Neural cell (in vitro differentiated cells): ENCODE data around the gene ADAMTSL4. TPM values are rescaled to one million over a fixed set of nuclear protein-coding genes. Genes with fewer than 3 reads are reported as not detected.
"Not testable (repeated sequence)": the region's sequence is repeated elsewhere in the genome, so short reads cannot be mapped to it uniquely, and the experiment has no call there.

ENCODE experiments used
- H2AFZ ChIP-seq: fragments of 200-600, 300-800 bp; sonication (generic), shearing (Covaris generic); 2 replicates; pipeline ENCODE4 v1.6.0; 2014; ENCODE audit warnings: low read depth, mild to moderate bottlenecking, antibody characterized with exemption, low read length, moderate library complexity
- H3F3A ChIP-seq: fragments of 200-600 bp; shearing (Covaris generic); 2 replicates; pipeline ENCODE4 v1.6.1; 2016; ENCODE audit warnings: mild to moderate bottlenecking, moderate library complexity, mixed read lengths, antibody characterized with exemption, low read length; ENCODE audit not compliant: insufficient read depth, poor library complexity, severe bottlenecking
- H3K27ac ChIP-seq: fragments of 200-600, 300-800 bp; sonication (generic), shearing (Covaris generic); 2 replicates; pipeline ENCODE4 v1.5.1; 2014; ENCODE audit warnings: mild to moderate bottlenecking, low read length, moderate library complexity
- H3K27me3 ChIP-seq: fragments of 300-800, 200-600 bp; sonication (generic), shearing (Covaris generic); 2 replicates; pipeline ENCODE4 v1.6.0; 2014; ENCODE audit warnings: mild to moderate bottlenecking, low read depth, low read length, moderate library complexity; ENCODE audit not compliant: insufficient read depth
- H3K36me3 ChIP-seq: fragments of 300-800, 200-600 bp; sonication (generic), shearing (Covaris generic); 2 replicates; pipeline ENCODE4 v1.5.1; 2014; ENCODE audit warnings: mild to moderate bottlenecking, antibody characterized with exemption, low read length, moderate library complexity; ENCODE audit not compliant: insufficient read depth
- H3K4me2 ChIP-seq: fragments of 300-800, 200-600 bp; sonication (generic), shearing (Covaris generic); 2 replicates; pipeline ENCODE4 v1.6.0; 2014; ENCODE audit warnings: mild to moderate bottlenecking, low read length
- H3K4me3 ChIP-seq: fragments of 300-800, 200-600 bp; sonication (generic), shearing (Covaris generic); 2 replicates; pipeline ENCODE4 v1.5.1; 2014; ENCODE audit warnings: mild to moderate bottlenecking, low read length, moderate library complexity
- H3K79me2 ChIP-seq: fragments of 200-600 bp; shearing (Covaris generic); replicated peaks from 2 replicates; pipeline ENCODE4 v1.6.0; 2014; ENCODE audit warnings: mild to moderate bottlenecking, low read length, moderate library complexity; ENCODE audit not compliant: insufficient read depth
- H3K9ac ChIP-seq: fragments of 300-800, 200-600 bp; sonication (generic), shearing (Covaris generic); 2 replicates; pipeline ENCODE4 v1.6.1; 2016; ENCODE audit warnings: mild to moderate bottlenecking, low read length, mixed read lengths
- H3K9me2 ChIP-seq: fragments of 200-600 bp; shearing (Covaris generic); 2 replicates; pipeline ENCODE4 v1.6.1; 2016; ENCODE audit warnings: mild to moderate bottlenecking, low read length, mixed read lengths; ENCODE audit not compliant: insufficient read depth
- H3K9me3 ChIP-seq: fragments of 200-600, 300-800 bp; sonication (generic), shearing (Covaris generic); 2 replicates; pipeline ENCODE4 v1.6.1; 2016; ENCODE audit warnings: mild to moderate bottlenecking, mixed run types, low read length, moderate library complexity, mixed read lengths
- H4K20me1 ChIP-seq: fragments of 200-600 bp; shearing (Covaris generic); 2 replicates; pipeline ENCODE4 v1.6.1; 2016; ENCODE audit warnings: mild to moderate bottlenecking, mixed run types; ENCODE audit not compliant: insufficient read depth
- EP300 ChIP-seq: fragments of 450-650 bp; conservative IDR thresholded peaks from 2 replicates; pipeline ENCODE4 v1.6.1; 2014; ENCODE audit warnings: antibody characterized with exemption, mild to moderate bottlenecking, moderate library complexity; ENCODE audit not compliant: poor library complexity, severe bottlenecking
- EZH2 ChIP-seq: fragments of 200-600, 300-800 bp; shearing (Covaris generic), sonication (generic); IDR thresholded peaks from 2 replicates; pipeline ENCODE4 v1.6.1; 2014; ENCODE audit warnings: antibody characterized with exemption, low read length, borderline replicate concordance, mild to moderate bottlenecking; ENCODE audit not compliant: insufficient read depth, poor library complexity, severe bottlenecking
- MXI1 ChIP-seq: fragments of 450-650 bp; conservative IDR thresholded peaks from 2 replicates; pipeline ENCODE4 v1.6.1; 2014; ENCODE audit warnings: antibody characterized with exemption, mild to moderate bottlenecking; ENCODE audit not compliant: poor library complexity, severe bottlenecking
- POLR2AphosphoS5 ChIP-seq: IDR thresholded peaks from 2 replicates; pipeline ENCODE4 v1.6.1; 2012
- RAD21 ChIP-seq: fragments of 450-650 bp; conservative IDR thresholded peaks from 2 replicates; pipeline ENCODE4 v1.6.1; 2014; ENCODE audit warnings: antibody characterized with exemption, mild to moderate bottlenecking, moderate library complexity
- SMC3 ChIP-seq: fragments of 450-650 bp; conservative IDR thresholded peaks from 2 replicates; pipeline ENCODE4 v1.6.1; 2014; ENCODE audit warnings: antibody characterized with exemption, mild to moderate bottlenecking, moderate library complexity; ENCODE audit not compliant: poor library complexity
- TAF1 ChIP-seq: IDR thresholded peaks from 2 replicates; pipeline ENCODE4 v1.6.1; 2012; ENCODE audit warnings: low read depth
- polyA plus RNA-seq: library from polyadenylated mRNA; depleted of rRNA; stranded (reverse); fragments of >200 nt; gene quantifications from 2 replicates; pipeline ENCODE4 v1.2.3, GENCODE V29; 2014
- TF ChIP-seq, protein P1 (sequence below): fragments of 450-650 bp; IDR thresholded peaks from 2 replicates; pipeline ENCODE4 v1.5.1; 2014; ENCODE audit warnings: antibody characterized with exemption, mild to moderate bottlenecking, moderate library complexity; ENCODE audit not compliant: poor library complexity, severe bottlenecking
- TF ChIP-seq, protein P2 (sequence below): IDR thresholded peaks from 2 replicates; pipeline ENCODE4 v1.6.1; 2012; ENCODE audit warnings: borderline replicate concordance

Gene ADAMTSL4
- polyA plus RNA-seq, 1 donor from 2014 or later: not detected

DNA sequence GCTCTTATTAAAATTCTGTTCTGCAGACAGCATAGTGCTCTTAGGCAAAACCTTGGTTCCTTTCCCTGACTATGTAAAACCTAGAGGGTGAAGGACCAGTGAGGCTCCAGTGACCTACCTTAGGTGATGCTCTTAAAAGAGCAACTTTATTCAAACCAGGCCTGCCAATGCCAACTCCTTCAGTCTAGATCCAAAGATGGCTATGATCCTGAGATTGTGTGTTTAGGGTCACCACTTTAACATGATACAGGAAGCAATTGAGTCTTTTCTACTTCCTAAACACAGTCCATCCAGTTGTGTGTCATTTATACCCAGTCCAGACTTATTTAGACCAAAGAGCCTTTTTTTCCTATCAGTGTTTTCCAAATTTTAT lies 19.4 kb downstream of the ADAMTSL4 start:
- Histone ChIP-seq H3K27me3 (no peaks in the 10 kb centered on the region), H4K20me1 (no peaks in the 10 kb centered on the region), H3K9me2 (no peaks in the 10 kb centered on the region), H3F3A (no peaks in the 10 kb centered on the region), H2AFZ (no peak overlapping the region), H3K4me2 (no peak overlapping the region), H3K27ac (peak overlapping the region; percentile 1), H3K79me2 (peaks cover 48% of the 10 kb centered on the region), H3K9me3 (no peaks in the 10 kb centered on the region), H3K9ac (no peak overlapping the region), H3K4me3 (peak overlapping the region; percentile 40), H3K36me3 (no peaks in the 10 kb centered on the region)
- TF ChIP-seq TAF1: no peak
- no peak for TF ChIP-seq SMC3
- no peak for TF ChIP-seq EP300
- TF ChIP-seq POLR2AphosphoS5: no peak
- TF ChIP-seq, protein P1, sequence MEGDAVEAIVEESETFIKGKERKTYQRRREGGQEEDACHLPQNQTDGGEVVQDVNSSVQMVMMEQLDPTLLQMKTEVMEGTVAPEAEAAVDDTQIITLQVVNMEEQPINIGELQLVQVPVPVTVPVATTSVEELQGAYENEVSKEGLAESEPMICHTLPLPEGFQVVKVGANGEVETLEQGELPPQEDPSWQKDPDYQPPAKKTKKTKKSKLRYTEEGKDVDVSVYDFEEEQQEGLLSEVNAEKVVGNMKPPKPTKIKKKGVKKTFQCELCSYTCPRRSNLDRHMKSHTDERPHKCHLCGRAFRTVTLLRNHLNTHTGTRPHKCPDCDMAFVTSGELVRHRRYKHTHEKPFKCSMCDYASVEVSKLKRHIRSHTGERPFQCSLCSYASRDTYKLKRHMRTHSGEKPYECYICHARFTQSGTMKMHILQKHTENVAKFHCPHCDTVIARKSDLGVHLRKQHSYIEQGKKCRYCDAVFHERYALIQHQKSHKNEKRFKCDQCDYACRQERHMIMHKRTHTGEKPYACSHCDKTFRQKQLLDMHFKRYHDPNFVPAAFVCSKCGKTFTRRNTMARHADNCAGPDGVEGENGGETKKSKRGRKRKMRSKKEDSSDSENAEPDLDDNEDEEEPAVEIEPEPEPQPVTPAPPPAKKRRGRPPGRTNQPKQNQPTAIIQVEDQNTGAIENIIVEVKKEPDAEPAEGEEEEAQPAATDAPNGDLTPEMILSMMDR: no peak
- no peak for TF ChIP-seq MXI1
- no peak for TF ChIP-seq EZH2
- TF ChIP-seq, protein P2, sequence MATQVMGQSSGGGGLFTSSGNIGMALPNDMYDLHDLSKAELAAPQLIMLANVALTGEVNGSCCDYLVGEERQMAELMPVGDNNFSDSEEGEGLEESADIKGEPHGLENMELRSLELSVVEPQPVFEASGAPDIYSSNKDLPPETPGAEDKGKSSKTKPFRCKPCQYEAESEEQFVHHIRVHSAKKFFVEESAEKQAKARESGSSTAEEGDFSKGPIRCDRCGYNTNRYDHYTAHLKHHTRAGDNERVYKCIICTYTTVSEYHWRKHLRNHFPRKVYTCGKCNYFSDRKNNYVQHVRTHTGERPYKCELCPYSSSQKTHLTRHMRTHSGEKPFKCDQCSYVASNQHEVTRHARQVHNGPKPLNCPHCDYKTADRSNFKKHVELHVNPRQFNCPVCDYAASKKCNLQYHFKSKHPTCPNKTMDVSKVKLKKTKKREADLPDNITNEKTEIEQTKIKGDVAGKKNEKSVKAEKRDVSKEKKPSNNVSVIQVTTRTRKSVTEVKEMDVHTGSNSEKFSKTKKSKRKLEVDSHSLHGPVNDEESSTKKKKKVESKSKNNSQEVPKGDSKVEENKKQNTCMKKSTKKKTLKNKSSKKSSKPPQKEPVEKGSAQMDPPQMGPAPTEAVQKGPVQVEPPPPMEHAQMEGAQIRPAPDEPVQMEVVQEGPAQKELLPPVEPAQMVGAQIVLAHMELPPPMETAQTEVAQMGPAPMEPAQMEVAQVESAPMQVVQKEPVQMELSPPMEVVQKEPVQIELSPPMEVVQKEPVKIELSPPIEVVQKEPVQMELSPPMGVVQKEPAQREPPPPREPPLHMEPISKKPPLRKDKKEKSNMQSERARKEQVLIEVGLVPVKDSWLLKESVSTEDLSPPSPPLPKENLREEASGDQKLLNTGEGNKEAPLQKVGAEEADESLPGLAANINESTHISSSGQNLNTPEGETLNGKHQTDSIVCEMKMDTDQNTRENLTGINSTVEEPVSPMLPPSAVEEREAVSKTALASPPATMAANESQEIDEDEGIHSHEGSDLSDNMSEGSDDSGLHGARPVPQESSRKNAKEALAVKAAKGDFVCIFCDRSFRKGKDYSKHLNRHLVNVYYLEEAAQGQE: no peak
- no peak for TF ChIP-seq RAD21

DNA sequence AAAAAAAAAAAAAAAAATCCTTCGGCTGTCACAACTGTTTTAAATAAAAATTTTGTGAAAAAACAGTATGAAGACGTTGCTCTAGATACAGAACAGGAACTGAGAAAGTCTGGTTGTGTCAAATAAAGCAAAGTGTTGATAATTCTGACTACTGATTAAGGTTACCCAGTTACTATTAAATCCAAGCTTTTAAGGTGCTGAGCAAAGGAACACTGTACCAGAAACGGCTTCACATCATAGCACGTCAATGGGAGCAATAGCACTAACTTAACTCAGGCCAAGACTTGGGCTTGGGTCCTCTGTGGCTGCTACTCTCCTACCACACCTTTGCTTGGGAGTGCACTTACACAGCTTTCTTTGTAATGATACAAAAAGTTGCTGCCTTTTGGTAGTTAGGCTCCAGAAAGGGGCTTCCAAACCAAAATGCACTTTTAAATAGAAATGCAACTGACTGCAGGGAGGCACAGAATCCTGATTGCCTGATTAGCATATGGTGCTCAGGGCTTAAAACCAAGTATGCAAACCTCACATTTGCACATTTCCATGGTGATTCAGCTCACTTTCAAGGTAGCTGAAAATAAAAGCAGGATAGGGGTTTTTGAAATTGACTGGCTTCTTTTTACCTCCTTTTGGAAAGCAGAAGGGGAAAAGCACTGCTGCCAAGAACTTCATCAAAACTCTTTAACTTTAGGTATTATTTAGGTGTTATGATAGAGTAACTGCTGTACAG lies 23.9 kb downstream of the ADAMTSL4 start:
- no peaks in the 10 kb centered on the region for H3K9me2 ChIP-seq
- peaks cover 27% of the 10 kb centered on the region for H4K20me1 ChIP-seq
- H3K79me2 ChIP-seq: peaks cover 76% of the 10 kb centered on the region
- peaks cover 16% of the 10 kb centered on the region for H3K36me3 ChIP-seq
- H3K4me2 ChIP-seq: no peak overlapping the region
- no peak overlapping the region for H2AFZ ChIP-seq
- no peaks in the 10 kb centered on the region for H3K27me3 ChIP-seq
- H3K9me3 ChIP-seq: no peaks in the 10 kb centered on the region
- H3K27ac ChIP-seq: no peak overlapping the region
- H3K9ac ChIP-seq: no peak overlapping the region
- H3K4me3 ChIP-seq: no peak overlapping the region
- TF ChIP-seq EZH2 (no peak), POLR2AphosphoS5 (no peak), SMC3 (no peak), RAD21 (no peak), MXI1 (no peak), EP300 (no peak)
- TF ChIP-seq, protein P1: no peak
- TF ChIP-seq, protein P2: no peak
- peaks cover 4% of the 10 kb centered on the region for H3F3A ChIP-seq

DNA sequence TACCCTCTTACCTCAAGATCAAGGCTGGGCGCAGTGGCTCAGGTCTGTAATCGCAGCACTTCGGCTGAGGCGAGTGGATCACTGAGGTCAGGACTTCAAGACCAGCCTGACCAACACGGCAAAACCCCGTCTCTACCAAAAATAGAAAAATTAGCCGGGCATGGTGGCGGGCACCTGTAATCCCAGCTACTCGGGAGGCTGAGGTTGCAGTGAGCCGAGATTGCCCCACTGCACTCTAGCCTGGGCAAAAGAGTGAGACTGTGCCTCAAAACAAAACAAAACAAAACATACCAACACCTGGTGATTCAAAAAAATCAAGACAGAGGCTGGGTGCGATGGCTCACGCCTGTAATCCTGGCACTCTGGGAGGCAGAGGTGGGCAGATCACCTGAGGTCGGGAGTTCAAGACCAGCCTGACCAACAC lies 24.5 kb downstream of the ADAMTSL4 start:
- Histone ChIP-seq H3K79me2 (peaks cover 79% of the 10 kb centered on the region), H3K36me3 (peaks cover 16% of the 10 kb centered on the region), H4K20me1 (peaks cover 27% of the 10 kb centered on the region)
- H3K4me2 ChIP-seq, H3K27me3 ChIP-seq, H3K9me3 ChIP-seq, H2AFZ ChIP-seq, H3K9me2 ChIP-seq, H3K27ac ChIP-seq, H3F3A ChIP-seq, H3K9ac ChIP-seq, H3K4me3 ChIP-seq: not testable (repeated sequence)
